ENCODE measurements around the gene ATP6V1G2.
A peak's percentile ranks its signal among the peaks of the same experiment; 100 is the strongest.

Gene ATP6V1G2

DNA sequence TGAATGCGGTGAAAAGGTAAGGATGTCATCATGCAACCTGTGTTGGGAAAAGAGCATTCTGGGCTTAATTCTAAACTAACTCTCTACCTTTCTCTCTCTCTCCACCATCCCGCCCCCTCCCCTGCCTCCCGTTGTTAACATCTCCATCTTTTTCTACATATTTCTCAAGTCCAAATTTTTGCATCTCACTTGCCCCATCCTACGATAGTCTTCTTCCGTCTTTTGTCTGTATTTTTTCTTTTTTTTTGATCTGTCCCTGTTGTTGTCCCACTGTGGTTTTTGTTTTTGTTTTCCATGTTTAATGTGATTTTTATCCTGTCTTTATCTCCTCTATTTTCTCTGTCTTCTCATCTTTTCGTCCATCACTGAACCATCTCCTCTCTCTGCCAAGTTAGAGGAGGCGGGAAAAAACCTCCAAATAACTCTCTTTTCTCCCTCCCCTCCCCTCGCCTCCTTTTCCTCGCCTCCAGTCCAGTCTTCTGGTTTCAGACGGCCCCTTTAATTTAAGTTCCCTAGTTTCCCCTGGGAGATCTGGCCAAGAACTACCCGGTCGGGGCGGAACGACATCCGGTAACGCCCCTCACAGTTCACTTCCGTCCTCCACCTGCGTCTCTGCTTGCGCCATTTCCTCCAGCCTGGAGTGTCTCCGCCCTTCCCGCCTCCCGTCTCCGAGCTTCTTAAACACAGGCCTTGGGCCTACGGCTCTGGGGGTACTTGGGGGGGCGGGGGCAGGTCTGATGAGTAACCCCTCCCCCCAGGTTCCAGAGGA is 734 bp upstream of the ATP6V1G2 start, which contains the start of gene NFKBIL1 (continued):
- peak; percentile 90 for TF ChIP-seq GLIS2 (tag by site-specific recombination; IDR thresholded peaks at IDR 0.05)
- TF ChIP-seq ZNF335 (tag by site-specific recombination; conservative IDR thresholded peaks at IDR 0.05): peak; percentile 83
- no peak; the same call in none of the 2 replicates for TF ChIP-seq ZNF391 (tag by site-specific recombination; IDR thresholded peaks at IDR 0.05; ENCODE audit: borderline replicate concordance, low read depth)
- TF ChIP-seq, protein P1, sequence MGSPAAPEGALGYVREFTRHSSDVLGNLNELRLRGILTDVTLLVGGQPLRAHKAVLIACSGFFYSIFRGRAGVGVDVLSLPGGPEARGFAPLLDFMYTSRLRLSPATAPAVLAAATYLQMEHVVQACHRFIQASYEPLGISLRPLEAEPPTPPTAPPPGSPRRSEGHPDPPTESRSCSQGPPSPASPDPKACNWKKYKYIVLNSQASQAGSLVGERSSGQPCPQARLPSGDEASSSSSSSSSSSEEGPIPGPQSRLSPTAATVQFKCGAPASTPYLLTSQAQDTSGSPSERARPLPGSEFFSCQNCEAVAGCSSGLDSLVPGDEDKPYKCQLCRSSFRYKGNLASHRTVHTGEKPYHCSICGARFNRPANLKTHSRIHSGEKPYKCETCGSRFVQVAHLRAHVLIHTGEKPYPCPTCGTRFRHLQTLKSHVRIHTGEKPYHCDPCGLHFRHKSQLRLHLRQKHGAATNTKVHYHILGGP (tag by site-specific recombination; IDR thresholded peaks at IDR 0.05): no peak
- TF ChIP-seq ZEB2 (tag by site-specific recombination; IDR thresholded peaks at IDR 0.05): peak; percentile 67; the same call in 1 of the 2 replicates
- TF ChIP-seq, protein P2, sequence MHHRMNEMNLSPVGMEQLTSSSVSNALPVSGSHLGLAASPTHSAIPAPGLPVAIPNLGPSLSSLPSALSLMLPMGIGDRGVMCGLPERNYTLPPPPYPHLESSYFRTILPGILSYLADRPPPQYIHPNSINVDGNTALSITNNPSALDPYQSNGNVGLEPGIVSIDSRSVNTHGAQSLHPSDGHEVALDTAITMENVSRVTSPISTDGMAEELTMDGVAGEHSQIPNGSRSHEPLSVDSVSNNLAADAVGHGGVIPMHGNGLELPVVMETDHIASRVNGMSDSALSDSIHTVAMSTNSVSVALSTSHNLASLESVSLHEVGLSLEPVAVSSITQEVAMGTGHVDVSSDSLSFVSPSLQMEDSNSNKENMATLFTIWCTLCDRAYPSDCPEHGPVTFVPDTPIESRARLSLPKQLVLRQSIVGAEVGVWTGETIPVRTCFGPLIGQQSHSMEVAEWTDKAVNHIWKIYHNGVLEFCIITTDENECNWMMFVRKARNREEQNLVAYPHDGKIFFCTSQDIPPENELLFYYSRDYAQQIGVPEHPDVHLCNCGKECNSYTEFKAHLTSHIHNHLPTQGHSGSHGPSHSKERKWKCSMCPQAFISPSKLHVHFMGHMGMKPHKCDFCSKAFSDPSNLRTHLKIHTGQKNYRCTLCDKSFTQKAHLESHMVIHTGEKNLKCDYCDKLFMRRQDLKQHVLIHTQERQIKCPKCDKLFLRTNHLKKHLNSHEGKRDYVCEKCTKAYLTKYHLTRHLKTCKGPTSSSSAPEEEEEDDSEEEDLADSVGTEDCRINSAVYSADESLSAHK (tag by site-specific recombination; IDR thresholded peaks at IDR 0.05): peak; percentile 43
- 0 out of 2 replicates have a peak, but pooled peaks have one; percentile 35 for TF ChIP-seq ZFP37 (tag by site-specific recombination; IDR thresholded peaks at IDR 0.05)
- TF ChIP-seq, protein P3, sequence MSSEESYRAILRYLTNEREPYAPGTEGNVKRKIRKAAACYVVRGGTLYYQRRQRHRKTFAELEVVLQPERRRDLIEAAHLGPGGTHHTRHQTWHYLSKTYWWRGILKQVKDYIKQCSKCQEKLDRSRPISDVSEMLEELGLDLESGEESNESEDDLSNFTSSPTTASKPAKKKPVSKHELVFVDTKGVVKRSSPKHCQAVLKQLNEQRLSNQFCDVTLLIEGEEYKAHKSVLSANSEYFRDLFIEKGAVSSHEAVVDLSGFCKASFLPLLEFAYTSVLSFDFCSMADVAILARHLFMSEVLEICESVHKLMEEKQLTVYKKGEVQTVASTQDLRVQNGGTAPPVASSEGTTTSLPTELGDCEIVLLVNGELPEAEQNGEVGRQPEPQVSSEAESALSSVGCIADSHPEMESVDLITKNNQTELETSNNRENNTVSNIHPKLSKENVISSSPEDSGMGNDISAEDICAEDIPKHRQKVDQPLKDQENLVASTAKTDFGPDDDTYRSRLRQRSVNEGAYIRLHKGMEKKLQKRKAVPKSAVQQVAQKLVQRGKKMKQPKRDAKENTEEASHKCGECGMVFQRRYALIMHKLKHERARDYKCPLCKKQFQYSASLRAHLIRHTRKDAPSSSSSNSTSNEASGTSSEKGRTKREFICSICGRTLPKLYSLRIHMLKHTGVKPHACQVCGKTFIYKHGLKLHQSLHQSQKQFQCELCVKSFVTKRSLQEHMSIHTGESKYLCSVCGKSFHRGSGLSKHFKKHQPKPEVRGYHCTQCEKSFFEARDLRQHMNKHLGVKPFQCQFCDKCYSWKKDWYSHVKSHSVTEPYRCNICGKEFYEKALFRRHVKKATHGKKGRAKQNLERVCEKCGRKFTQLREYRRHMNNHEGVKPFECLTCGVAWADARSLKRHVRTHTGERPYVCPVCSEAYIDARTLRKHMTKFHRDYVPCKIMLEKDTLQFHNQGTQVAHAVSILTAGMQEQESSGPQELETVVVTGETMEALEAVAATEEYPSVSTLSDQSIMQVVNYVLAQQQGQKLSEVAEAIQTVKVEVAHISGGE (tag by site-specific recombination; conservative IDR thresholded peaks at IDR 0.05; ENCODE audit: low read depth): peak; percentile 100
- TF ChIP-seq, protein P4, sequence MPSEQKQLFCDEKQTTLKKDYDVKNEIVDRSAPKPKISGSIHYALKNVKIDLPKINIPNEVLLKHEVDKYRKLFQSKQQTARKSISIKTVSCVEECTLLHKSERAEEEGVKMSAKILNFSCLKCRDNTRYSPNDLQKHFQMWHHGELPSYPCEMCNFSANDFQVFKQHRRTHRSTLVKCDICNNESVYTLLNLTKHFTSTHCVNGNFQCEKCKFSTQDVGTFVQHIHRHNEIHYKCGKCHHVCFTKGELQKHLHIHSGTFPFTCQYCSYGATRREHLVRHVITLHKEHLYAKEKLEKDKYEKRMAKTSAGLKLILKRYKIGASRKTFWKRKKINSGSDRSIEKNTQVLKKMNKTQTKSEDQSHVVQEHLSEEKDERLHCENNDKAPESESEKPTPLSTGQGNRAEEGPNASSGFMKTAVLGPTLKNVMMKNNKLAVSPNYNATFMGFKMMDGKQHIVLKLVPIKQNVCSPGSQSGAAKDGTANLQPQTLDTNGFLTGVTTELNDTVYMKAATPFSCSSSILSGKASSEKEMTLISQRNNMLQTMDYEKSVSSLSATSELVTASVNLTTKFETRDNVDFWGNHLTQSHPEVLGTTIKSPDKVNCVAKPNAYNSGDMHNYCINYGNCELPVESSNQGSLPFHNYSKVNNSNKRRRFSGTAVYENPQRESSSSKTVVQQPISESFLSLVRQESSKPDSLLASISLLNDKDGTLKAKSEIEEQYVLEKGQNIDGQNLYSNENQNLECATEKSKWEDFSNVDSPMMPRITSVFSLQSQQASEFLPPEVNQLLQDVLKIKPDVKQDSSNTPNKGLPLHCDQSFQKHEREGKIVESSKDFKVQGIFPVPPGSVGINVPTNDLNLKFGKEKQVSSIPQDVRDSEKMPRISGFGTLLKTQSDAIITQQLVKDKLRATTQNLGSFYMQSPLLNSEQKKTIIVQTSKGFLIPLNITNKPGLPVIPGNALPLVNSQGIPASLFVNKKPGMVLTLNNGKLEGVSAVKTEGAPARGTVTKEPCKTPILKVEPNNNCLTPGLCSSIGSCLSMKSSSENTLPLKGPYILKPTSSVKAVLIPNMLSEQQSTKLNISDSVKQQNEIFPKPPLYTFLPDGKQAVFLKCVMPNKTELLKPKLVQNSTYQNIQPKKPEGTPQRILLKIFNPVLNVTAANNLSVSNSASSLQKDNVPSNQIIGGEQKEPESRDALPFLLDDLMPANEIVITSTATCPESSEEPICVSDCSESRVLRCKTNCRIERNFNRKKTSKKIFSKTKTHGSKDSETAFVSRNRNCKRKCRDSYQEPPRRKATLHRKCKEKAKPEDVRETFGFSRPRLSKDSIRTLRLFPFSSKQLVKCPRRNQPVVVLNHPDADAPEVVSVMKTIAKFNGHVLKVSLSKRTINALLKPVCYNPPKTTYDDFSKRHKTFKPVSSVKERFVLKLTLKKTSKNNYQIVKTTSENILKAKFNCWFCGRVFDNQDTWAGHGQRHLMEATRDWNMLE (tag by site-specific recombination; conservative IDR thresholded peaks at IDR 0.05; ENCODE audit: low read depth): peak; percentile 90
- TF ChIP-seq, protein P5, sequence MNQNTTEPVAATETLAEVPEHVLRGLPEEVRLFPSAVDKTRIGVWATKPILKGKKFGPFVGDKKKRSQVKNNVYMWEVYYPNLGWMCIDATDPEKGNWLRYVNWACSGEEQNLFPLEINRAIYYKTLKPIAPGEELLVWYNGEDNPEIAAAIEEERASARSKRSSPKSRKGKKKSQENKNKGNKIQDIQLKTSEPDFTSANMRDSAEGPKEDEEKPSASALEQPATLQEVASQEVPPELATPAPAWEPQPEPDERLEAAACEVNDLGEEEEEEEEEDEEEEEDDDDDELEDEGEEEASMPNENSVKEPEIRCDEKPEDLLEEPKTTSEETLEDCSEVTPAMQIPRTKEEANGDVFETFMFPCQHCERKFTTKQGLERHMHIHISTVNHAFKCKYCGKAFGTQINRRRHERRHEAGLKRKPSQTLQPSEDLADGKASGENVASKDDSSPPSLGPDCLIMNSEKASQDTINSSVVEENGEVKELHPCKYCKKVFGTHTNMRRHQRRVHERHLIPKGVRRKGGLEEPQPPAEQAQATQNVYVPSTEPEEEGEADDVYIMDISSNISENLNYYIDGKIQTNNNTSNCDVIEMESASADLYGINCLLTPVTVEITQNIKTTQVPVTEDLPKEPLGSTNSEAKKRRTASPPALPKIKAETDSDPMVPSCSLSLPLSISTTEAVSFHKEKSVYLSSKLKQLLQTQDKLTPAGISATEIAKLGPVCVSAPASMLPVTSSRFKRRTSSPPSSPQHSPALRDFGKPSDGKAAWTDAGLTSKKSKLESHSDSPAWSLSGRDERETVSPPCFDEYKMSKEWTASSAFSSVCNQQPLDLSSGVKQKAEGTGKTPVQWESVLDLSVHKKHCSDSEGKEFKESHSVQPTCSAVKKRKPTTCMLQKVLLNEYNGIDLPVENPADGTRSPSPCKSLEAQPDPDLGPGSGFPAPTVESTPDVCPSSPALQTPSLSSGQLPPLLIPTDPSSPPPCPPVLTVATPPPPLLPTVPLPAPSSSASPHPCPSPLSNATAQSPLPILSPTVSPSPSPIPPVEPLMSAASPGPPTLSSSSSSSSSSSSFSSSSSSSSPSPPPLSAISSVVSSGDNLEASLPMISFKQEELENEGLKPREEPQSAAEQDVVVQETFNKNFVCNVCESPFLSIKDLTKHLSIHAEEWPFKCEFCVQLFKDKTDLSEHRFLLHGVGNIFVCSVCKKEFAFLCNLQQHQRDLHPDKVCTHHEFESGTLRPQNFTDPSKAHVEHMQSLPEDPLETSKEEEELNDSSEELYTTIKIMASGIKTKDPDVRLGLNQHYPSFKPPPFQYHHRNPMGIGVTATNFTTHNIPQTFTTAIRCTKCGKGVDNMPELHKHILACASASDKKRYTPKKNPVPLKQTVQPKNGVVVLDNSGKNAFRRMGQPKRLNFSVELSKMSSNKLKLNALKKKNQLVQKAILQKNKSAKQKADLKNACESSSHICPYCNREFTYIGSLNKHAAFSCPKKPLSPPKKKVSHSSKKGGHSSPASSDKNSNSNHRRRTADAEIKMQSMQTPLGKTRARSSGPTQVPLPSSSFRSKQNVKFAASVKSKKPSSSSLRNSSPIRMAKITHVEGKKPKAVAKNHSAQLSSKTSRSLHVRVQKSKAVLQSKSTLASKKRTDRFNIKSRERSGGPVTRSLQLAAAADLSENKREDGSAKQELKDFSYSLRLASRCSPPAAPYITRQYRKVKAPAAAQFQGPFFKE (tag by site-specific recombination; IDR thresholded peaks at IDR 0.05; ENCODE audit: borderline replicate concordance): no peak
- TF ChIP-seq IKZF3 (tag by site-specific recombination; IDR thresholded peaks at IDR 0.05): peak; percentile 77
- TF ChIP-seq, protein P6, sequence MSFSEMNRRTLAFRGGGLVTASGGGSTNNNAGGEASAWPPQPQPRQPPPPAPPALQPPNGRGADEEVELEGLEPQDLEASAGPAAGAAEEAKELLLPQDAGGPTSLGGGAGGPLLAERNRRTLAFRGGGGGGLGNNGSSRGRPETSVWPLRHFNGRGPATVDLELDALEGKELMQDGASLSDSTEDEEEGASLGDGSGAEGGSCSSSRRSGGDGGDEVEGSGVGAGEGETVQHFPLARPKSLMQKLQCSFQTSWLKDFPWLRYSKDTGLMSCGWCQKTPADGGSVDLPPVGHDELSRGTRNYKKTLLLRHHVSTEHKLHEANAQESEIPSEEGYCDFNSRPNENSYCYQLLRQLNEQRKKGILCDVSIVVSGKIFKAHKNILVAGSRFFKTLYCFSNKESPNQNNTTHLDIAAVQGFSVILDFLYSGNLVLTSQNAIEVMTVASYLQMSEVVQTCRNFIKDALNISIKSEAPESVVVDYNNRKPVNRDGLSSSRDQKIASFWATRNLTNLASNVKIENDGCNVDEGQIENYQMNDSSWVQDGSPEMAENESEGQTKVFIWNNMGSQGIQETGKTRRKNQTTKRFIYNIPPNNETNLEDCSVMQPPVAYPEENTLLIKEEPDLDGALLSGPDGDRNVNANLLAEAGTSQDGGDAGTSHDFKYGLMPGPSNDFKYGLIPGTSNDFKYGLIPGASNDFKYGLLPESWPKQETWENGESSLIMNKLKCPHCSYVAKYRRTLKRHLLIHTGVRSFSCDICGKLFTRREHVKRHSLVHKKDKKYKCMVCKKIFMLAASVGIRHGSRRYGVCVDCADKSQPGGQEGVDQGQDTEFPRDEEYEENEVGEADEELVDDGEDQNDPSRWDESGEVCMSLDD (tag by site-specific recombination; IDR thresholded peaks at IDR 0.05): peak; percentile 91
- TF ChIP-seq, protein P7, sequence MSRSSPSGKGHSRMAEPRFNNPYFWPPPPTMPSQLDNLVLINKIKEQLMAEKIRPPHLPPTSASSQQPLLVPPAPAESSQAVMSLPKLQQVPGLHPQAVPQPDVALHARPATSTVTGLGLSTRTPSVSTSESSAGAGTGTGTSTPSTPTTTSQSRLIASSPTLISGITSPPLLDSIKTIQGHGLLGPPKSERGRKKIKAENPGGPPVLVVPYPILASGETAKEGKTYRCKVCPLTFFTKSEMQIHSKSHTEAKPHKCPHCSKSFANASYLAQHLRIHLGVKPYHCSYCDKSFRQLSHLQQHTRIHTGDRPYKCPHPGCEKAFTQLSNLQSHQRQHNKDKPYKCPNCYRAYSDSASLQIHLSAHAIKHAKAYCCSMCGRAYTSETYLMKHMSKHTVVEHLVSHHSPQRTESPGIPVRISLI (tag by site-specific recombination; IDR thresholded peaks at IDR 0.05): no peak
- peak; percentile 85 for TF ChIP-seq ZNF76 (tag by site-specific recombination; IDR thresholded peaks at IDR 0.05; ENCODE audit: borderline replicate concordance, low read depth)

Data from HEK293 (cell line).